Measurements from ENCODE around the gene GALNT18. TPM values are rescaled to one million over a fixed set of nuclear protein-coding genes. Genes with fewer than 3 reads are reported as not detected.

Gene GALNT18
- total RNA-seq, 2 donors from 2014 or later: 5.3 to 7.3 TPM

DNA sequence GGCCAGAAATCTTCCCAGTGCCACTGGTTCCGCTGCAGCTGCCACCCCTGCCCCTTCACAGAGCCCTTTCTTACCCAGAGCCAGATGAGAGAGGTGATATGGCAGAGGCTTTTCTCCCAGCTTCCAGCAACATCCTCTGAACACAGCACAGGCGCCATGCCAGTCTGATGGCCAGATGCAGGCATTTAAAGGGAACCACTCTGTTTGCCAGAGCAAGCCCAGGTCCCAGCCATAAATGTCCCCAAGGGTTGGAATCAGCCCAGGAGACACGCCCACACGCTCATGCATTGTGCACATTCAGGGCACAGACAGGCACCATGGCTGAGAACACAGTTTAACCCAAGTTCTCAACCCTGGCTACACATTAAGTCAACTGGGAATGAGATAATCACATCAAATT, 154.5 kb downstream of the GALNT18 start:
- no peaks in the 10 kb centered on the region for H3K27me3 ChIP-seq
- ATAC-seq (no peak), DNase-seq (no peak)
- H3K27ac ChIP-seq: no peak overlapping the region
- H3K9me3 ChIP-seq: no peaks in the 10 kb centered on the region
- intact Hi-C loops (cut with DNase I): no loop called here
- 88 to 94% methylated on average over 3 of the region's 4 CpGs for WGBS, 2 donors
- H3K4me1 ChIP-seq: no peaks in the 10 kb centered on the region
- no peak for TF ChIP-seq POLR2A (IDR thresholded peaks at IDR 0.05)
- TF ChIP-seq, protein P1, sequence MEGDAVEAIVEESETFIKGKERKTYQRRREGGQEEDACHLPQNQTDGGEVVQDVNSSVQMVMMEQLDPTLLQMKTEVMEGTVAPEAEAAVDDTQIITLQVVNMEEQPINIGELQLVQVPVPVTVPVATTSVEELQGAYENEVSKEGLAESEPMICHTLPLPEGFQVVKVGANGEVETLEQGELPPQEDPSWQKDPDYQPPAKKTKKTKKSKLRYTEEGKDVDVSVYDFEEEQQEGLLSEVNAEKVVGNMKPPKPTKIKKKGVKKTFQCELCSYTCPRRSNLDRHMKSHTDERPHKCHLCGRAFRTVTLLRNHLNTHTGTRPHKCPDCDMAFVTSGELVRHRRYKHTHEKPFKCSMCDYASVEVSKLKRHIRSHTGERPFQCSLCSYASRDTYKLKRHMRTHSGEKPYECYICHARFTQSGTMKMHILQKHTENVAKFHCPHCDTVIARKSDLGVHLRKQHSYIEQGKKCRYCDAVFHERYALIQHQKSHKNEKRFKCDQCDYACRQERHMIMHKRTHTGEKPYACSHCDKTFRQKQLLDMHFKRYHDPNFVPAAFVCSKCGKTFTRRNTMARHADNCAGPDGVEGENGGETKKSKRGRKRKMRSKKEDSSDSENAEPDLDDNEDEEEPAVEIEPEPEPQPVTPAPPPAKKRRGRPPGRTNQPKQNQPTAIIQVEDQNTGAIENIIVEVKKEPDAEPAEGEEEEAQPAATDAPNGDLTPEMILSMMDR (IDR thresholded peaks at IDR 0.05): no peak
- no peak overlapping the region for H3K4me3 ChIP-seq
- no peaks in the 10 kb centered on the region for H3K36me3 ChIP-seq (replicated peaks in 1 of 2; ENCODE audit: insufficient read depth in 1 of 2, low read depth in 2 of 2)

DNA sequence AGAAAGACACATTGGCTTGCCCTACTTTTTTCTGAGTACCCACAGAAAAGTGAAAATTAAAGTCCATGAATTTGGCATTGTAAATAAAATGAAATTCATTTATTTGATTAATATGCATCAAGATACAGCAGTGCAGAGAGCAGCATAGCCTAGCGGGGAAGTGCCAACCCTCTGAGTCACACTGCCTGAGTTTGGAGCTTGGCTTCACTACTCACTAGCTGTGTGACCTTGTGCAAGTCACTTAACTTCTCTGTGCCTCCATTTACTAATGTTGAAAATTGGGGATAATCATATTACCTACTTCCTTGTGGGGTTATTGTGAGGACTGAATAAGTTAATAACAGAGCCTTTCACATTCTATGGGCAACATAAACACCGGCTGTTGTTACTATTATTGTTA, 157.2 kb downstream of the GALNT18 start:
- ATAC-seq: no peak
- Histone ChIP-seq H3K27ac (no peak overlapping the region), H3K36me3 (replicated peaks in 1 of 2; ENCODE audit: insufficient read depth in 1 of 2, low read depth in 2 of 2) (no peaks in the 10 kb centered on the region), H3K9me3 (no peaks in the 10 kb centered on the region), H3K27me3 (no peaks in the 10 kb centered on the region), H3K4me1 (peaks cover 6% of the 10 kb centered on the region), H3K4me3 (no peak overlapping the region)
- 91 to 92% methylated on average over 2 of the region's 2 CpGs for WGBS, 2 donors
- DNase-seq: no peak
- TF ChIP-seq POLR2A (IDR thresholded peaks at IDR 0.05): no peak
- TF ChIP-seq, protein P1 (IDR thresholded peaks at IDR 0.05): no peak
- intact Hi-C loops (cut with DNase I): no loop called here

DNA sequence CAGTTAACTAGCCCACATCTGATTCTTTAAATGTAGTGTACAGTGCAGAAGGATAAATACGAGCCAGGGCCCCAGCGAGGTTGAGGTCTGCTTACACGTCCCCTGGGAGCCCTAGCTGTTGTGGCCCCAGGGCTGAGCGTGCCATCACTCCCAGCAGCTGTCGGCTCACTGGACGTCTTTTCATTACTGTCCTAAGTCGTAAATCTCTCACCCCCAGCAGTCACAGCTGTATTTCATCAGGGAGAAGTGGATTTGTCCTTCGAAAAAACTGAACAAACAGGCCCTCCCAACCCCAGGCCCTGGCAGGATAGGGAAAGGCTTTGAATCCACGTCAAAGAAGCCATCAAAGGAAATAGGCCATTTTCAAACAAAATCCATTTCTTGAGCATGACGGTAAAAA, 158.4 kb downstream of the GALNT18 start:
- Histone ChIP-seq H3K4me1 (peaks cover 6% of the 10 kb centered on the region), H3K4me3 (no peak overlapping the region), H3K27me3 (no peaks in the 10 kb centered on the region), H3K27ac (no peak overlapping the region), H3K9me3 (no peaks in the 10 kb centered on the region), H3K36me3 (replicated peaks in 1 of 2; ENCODE audit: insufficient read depth in 1 of 2, low read depth in 2 of 2) (no peaks in the 10 kb centered on the region)
- DNase-seq (no peak), ATAC-seq (no peak)
- WGBS, 2 donors: 70 to 78% methylated on average over 10 of the region's 10 CpGs
- TF ChIP-seq, protein P1 (IDR thresholded peaks at IDR 0.05): no peak
- no peak for TF ChIP-seq POLR2A (IDR thresholded peaks at IDR 0.05)
- intact Hi-C loops (cut with DNase I): no loop called here

DNA sequence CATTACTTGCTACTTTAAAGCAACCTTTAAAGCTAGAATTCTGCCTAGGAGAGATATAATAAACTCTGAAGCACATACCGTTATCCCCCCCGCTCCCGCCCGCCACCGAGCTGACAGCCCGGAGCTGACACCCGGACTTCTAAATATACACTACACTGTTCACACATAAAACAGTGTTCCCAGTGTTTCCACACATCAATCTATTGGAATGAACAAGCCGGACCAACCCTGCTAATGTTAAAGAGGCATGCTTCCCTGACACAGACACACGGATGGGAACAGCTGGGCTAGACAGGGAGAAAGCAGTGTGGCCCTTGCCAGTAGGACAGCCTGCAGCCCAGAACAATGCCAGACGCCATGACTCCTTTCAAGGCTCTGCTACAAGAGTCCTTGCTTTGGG, 160.3 kb downstream of the GALNT18 start:
- H3K27ac ChIP-seq: no peak overlapping the region
- DNase-seq (no peak), ATAC-seq (no peak)
- H3K9me3 ChIP-seq: no peaks in the 10 kb centered on the region
- TF ChIP-seq, protein P1 (IDR thresholded peaks at IDR 0.05): no peak
- no peak for TF ChIP-seq POLR2A (IDR thresholded peaks at IDR 0.05)
- WGBS, 2 donors: 61 to 81% methylated on average over 10 of the region's 10 CpGs
- no peak overlapping the region for H3K4me3 ChIP-seq
- H3K27me3 ChIP-seq: no peaks in the 10 kb centered on the region
- no peaks in the 10 kb centered on the region for H3K36me3 ChIP-seq (replicated peaks in 1 of 2; ENCODE audit: insufficient read depth in 1 of 2, low read depth in 2 of 2)
- peaks cover 6% of the 10 kb centered on the region for H3K4me1 ChIP-seq
- intact Hi-C loops (cut with DNase I): no loop called here

DNA sequence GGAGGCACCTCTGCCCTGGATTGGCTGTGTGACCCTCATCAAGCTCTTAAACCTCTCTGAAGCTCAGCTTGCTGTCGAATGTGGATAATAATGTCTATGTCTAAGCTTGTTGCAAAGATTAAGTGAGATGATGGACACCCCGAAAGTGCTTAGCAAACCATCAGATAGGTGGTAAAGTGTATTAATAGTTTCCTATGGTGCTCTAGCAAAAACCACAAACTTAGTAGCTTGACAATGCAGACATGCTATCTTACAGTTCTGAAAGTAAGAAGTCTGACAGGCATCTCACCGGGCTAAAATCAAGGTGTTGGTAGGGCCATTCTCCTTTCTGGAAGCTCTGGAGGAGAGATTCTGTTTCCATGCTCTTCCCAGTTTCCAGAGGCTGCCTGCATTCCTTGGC, 162.2 kb downstream of the GALNT18 start:
- H3K9me3 ChIP-seq: no peaks in the 10 kb centered on the region
- no peaks in the 10 kb centered on the region for H3K27me3 ChIP-seq
- no peaks in the 10 kb centered on the region for H3K36me3 ChIP-seq (replicated peaks in 1 of 2; ENCODE audit: insufficient read depth in 1 of 2, low read depth in 2 of 2)
- no peak overlapping the region for H3K4me3 ChIP-seq
- peaks cover 6% of the 10 kb centered on the region for H3K4me1 ChIP-seq
- 90 to 93% methylated on average over 3 of the region's 3 CpGs for WGBS, 2 donors
- ATAC-seq (no peak), DNase-seq (no peak)
- intact Hi-C loops (cut with DNase I): no loop called here
- H3K27ac ChIP-seq: no peak overlapping the region
- no peak for TF ChIP-seq POLR2A (IDR thresholded peaks at IDR 0.05)
- TF ChIP-seq, protein P1 (IDR thresholded peaks at IDR 0.05): no peak

Data from body of pancreas (tissue), 4 donors.